ENCODE data around the gene CNTLN. TPM values are rescaled to one million over a fixed set of nuclear protein-coding genes. Genes with fewer than 3 reads are reported as not detected.

The CNTLN gene
- total and polyA plus RNA-seq, 2 experiments from 2014 or later, result 3.6 to 9.2 TPM

DNA sequence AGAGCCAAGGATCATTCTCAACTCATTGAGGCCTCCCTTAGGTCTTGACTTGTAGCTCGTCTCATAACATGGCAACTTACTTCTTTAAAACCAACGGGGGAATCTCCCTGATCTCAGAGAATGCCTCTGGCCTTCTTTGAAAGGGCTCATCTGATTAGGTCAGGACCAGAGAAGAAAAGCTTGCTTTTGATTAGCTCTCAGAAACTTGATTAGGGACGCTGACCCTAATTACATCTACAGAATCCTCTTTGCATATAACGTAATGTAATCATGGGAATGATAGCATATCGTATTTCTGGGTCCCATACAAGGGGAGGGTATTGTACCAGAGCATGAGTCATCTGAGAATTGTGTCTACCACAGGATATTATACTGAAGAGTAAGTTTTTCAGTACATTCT is 318.9 kb downstream of the CNTLN start:
- Histone ChIP-seq H3K4me1 (ENCODE audit: insufficient read depth) (no peaks in the 10 kb centered on the region), H3K79me2 (no peaks in the 10 kb centered on the region), H3K27me3 (no peaks in the 10 kb centered on the region), H3K9me3 (ENCODE audit: low read depth) (no peaks in the 10 kb centered on the region), H3K4me3 (no peak overlapping the region), H3K9me2 (replicated peaks; ENCODE audit: insufficient read depth) (no peaks in the 10 kb centered on the region), H3K36me3 (replicated peaks; ENCODE audit: insufficient read depth, low read depth) (no peaks in the 10 kb centered on the region), H2AFZ (no peak overlapping the region), H4K20me1 (ENCODE audit: insufficient read depth, poor library complexity, severe bottlenecking) (no peaks in the 10 kb centered on the region), H3K4me2 (no peak overlapping the region), H3K27ac (no peak overlapping the region)
- WGBS (ENCODE audit: low lambda C conversion rate, missing lambda C conversion rate), result 85% methylated on average over 5 of the region's 5 CpGs
- TF ChIP-seq CTCF (IDR thresholded peaks at IDR 0.05; ENCODE audit: poor library complexity) (no peak), EZH2phosphoT487 (IDR thresholded peaks at IDR 0.05; ENCODE audit: low read depth, severe bottlenecking, unreplicated experiment) (no peak), EZH2 (IDR thresholded peaks at IDR 0.05; ENCODE audit: borderline replicate concordance) (no peak)
- no peak for DNase-seq (ENCODE audit: low spot score)

DNA sequence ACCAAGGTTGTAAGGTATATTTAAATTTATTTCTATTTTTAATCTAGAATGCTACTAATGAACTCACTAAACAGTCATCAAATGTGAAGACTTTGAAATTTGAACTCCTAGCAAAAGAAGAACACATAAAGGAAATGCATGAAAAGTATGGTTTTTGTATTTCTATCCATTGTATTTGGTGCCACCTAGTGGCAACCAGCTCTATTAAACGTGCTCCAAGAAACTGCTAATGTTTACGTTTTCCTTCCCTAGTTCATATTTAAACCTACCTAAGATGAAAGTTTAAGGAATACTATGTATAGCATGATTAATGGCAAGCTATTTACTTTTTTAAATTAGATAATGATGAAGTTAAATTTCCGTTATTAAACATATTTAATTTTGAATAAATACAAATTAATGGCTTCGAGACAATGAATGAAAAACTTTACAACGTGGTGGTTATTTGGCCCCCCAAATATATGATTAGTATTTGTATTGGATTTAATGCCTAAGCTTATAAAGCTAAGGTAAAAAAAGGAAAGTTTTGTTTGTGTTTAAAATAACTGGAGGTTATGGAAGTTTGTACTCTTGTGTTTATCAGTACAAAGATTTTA is 328.1 kb downstream of the CNTLN start:
- Histone ChIP-seq H4K20me1 (ENCODE audit: insufficient read depth, poor library complexity, severe bottlenecking) (no peaks in the 10 kb centered on the region), H3K36me3 (replicated peaks; ENCODE audit: insufficient read depth, low read depth) (no peaks in the 10 kb centered on the region), H3K4me2 (no peak overlapping the region), H3K27me3 (no peaks in the 10 kb centered on the region), H3K4me1 (ENCODE audit: insufficient read depth) (no peaks in the 10 kb centered on the region), H3K9me3 (ENCODE audit: low read depth) (no peaks in the 10 kb centered on the region), H2AFZ (no peak overlapping the region), H3K27ac (no peak overlapping the region), H3K4me3 (no peak overlapping the region), H3K79me2 (no peaks in the 10 kb centered on the region), H3K9me2 (replicated peaks; ENCODE audit: insufficient read depth) (no peaks in the 10 kb centered on the region)
- WGBS (ENCODE audit: low lambda C conversion rate, missing lambda C conversion rate), result 44% methylated on average over 5 of the region's 5 CpGs
- TF ChIP-seq EZH2 (IDR thresholded peaks at IDR 0.05; ENCODE audit: borderline replicate concordance) (no peak), CTCF (IDR thresholded peaks at IDR 0.05; ENCODE audit: poor library complexity) (peak; percentile 91)
- peak; percentile 80 for DNase-seq (ENCODE audit: low spot score)

DNA sequence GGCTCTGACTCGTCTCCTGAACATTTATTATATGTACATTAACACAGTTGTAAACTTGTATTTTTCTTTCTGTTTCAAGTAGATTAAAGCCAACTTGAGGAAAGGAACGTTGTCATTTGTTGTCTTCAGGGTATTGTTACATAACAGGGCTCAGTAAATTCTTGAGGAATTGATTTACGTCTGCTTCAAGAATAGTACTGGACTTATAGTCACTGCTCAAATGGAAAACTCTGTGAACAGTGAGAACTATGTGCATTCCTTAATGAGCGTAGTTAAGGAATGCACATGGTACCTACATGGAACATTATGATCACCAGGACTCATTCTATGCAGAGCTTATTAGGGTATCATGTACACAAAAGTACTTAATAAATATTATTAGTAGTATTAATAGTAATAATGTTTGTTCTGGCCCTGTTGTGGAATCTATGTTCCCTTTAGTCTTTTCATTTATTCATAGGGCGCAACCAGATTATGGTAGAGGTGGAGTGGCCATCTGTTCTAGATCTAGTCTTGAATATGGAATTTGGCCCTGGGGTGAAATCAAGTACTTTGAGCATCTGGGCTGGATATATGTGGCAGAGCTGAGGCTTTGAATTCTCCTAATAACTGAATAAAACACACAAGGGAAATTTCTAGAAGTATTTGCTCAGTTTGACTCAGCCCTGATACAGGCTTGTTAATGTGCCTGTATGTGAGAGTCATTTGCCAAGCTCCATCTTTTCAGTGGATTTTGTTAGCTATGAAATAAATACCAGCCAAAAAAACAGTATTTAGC is 335.4 kb downstream of the CNTLN start:
- no peak overlapping the region for H2AFZ ChIP-seq
- no peaks in the 10 kb centered on the region for H4K20me1 ChIP-seq (ENCODE audit: insufficient read depth, poor library complexity, severe bottlenecking)
- no peak overlapping the region for H3K4me3 ChIP-seq
- H3K27me3 ChIP-seq, result no peaks in the 10 kb centered on the region
- no peak for TF ChIP-seq EZH2 (IDR thresholded peaks at IDR 0.05; ENCODE audit: borderline replicate concordance)
- TF ChIP-seq CTCF (IDR thresholded peaks at IDR 0.05; ENCODE audit: poor library complexity), result no peak
- TF ChIP-seq EZH2phosphoT487 (IDR thresholded peaks at IDR 0.05; ENCODE audit: low read depth, severe bottlenecking, unreplicated experiment), result no peak
- H3K4me1 ChIP-seq (ENCODE audit: insufficient read depth), result no peaks in the 10 kb centered on the region
- DNase-seq (ENCODE audit: low spot score), result no peak
- H3K27ac ChIP-seq, result no peak overlapping the region
- no peaks in the 10 kb centered on the region for H3K79me2 ChIP-seq
- no peak overlapping the region for H3K4me2 ChIP-seq
- 81% methylated on average over 5 of the region's 5 CpGs for WGBS (ENCODE audit: low lambda C conversion rate, missing lambda C conversion rate)
- H3K9me3 ChIP-seq (ENCODE audit: low read depth), result no peaks in the 10 kb centered on the region
- H3K9me2 ChIP-seq (replicated peaks; ENCODE audit: insufficient read depth), result no peaks in the 10 kb centered on the region
- no peaks in the 10 kb centered on the region for H3K36me3 ChIP-seq (replicated peaks; ENCODE audit: insufficient read depth, low read depth)

Measured in hepatocyte (in vitro differentiated cells).